Measurements from ENCODE around the gene ARX.

Gene ARX

DNA sequence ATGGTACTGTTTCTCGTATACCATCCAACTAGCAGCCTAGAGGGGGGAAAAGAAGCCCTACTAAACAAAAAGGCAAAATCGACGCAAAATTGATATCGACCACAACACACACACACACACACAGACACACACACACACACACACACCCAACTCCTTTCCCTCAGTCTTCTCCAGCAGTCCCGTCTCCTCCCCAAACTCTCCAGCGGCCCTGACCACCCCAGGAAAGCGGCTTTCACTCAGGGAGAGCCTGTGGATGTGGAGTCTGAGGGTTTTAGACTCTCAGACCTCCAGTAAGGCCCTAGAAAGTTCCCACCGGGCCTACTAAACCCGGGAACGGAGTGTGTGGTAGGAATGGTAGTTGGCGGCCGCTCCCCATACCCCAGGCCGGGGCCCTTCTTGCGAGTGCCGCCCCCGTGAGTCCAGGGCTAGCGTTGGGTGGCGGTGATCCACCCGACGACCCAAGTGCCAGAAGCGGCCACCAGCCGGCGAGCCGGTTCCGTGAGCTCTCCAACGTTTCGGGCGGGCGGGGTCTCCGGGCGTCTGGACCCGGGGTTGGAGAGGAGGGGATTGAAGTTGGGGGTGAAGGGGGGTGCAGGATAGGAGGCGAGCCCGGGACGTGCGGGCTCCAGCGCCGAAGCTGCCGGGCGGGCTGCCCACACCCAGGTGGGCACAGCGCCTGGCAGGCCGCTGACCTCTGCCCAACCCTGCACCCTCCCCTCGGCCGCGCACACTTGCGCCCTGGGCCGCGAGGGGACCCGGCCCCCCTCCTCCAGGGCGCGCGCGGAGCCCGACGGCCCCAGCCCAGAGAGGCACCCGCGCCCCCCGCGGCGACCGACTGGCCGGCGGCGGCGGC, 13.7 kb downstream of the ARX start:
- TF ChIP-seq, protein P1, sequence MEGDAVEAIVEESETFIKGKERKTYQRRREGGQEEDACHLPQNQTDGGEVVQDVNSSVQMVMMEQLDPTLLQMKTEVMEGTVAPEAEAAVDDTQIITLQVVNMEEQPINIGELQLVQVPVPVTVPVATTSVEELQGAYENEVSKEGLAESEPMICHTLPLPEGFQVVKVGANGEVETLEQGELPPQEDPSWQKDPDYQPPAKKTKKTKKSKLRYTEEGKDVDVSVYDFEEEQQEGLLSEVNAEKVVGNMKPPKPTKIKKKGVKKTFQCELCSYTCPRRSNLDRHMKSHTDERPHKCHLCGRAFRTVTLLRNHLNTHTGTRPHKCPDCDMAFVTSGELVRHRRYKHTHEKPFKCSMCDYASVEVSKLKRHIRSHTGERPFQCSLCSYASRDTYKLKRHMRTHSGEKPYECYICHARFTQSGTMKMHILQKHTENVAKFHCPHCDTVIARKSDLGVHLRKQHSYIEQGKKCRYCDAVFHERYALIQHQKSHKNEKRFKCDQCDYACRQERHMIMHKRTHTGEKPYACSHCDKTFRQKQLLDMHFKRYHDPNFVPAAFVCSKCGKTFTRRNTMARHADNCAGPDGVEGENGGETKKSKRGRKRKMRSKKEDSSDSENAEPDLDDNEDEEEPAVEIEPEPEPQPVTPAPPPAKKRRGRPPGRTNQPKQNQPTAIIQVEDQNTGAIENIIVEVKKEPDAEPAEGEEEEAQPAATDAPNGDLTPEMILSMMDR (IDR thresholded peaks at IDR 0.05; ENCODE audit: control insufficient read depth, insufficient read depth, low read depth, low read length, missing control alignments) = no peak
- DNase-seq (ENCODE audit: low read depth) = no peak
- no peak overlapping the region for H3K4me3 ChIP-seq (ENCODE audit: control insufficient read depth, low read depth, low read length)

- TF ChIP-seq, protein P1 (IDR thresholded peaks at IDR 0.05; ENCODE audit: control insufficient read depth, insufficient read depth, low read depth, low read length, missing control alignments) = no peak
- no peak overlapping the region for H3K4me3 ChIP-seq (ENCODE audit: control insufficient read depth, low read depth, low read length)
- no peak for DNase-seq (ENCODE audit: low read depth)
These were observed 16.3 kb downstream of the ARX start for GRCh38 chrX:24999511-24999910.

GRCh38 chrX:24996096-24996709, 19.6 kb downstream of the ARX start:
- DNase-seq (ENCODE audit: low read depth) = no peak
- TF ChIP-seq, protein P1 (IDR thresholded peaks at IDR 0.05; ENCODE audit: control insufficient read depth, insufficient read depth, low read depth, low read length, missing control alignments) = no peak
- no peak overlapping the region for H3K4me3 ChIP-seq (ENCODE audit: control insufficient read depth, low read depth, low read length)

GRCh38 chrX:24993879-24994278, 21.9 kb downstream of the ARX start:
- DNase-seq (ENCODE audit: low read depth) = no peak
- H3K4me3 ChIP-seq (ENCODE audit: control insufficient read depth, low read depth, low read length) = no peak overlapping the region
- TF ChIP-seq, protein P1 (IDR thresholded peaks at IDR 0.05; ENCODE audit: control insufficient read depth, insufficient read depth, low read depth, low read length, missing control alignments) = no peak

DNA sequence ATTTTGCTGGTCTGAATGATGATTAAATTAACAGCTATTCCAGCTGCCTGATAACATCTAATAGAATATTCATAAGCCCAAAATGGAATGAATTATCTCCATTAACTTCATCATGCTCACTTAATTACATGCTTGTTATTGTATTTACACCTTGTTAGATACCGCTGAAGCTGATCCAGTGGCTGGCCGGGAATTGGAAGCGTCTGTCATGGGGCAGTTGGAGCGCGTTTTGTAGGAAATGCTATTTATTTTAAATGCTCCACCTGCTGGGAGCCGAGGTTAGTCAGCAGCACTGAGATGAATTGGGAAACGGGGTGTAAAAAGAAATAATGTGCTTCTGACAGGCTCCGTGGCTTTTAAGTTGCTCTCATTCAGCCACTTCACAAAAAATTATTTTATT, 25.2 kb downstream of the ARX start:
- H3K4me3 ChIP-seq (ENCODE audit: control insufficient read depth, low read depth, low read length) = no peak overlapping the region
- no peak for DNase-seq (ENCODE audit: low read depth)
- TF ChIP-seq, protein P1 (IDR thresholded peaks at IDR 0.05; ENCODE audit: control insufficient read depth, insufficient read depth, low read depth, low read length, missing control alignments) = no peak

- TF ChIP-seq, protein P1 (IDR thresholded peaks at IDR 0.05; ENCODE audit: control insufficient read depth, insufficient read depth, low read depth, low read length, missing control alignments) = no peak
- no peak overlapping the region for H3K4me3 ChIP-seq (ENCODE audit: control insufficient read depth, low read depth, low read length)
- no peak for DNase-seq (ENCODE audit: low read depth)
These were observed 27.5 kb downstream of the ARX start for GRCh38 chrX:24988314-24988713.

Data from AG09309 (cell line).